Nucleus accumbens (tissue), 56 donors: ENCODE results near the gene PRPH.
"Not testable (repeated sequence)": the region's sequence is repeated elsewhere in the genome, so short reads cannot be mapped to it uniquely, and the experiment has no call there.

Experiments used
- DNase-seq, 56 donors: peaks; one replicate each; lab custom pipeline; 2025; lab: John Stamatoyannopoulos, UW

The PRPH gene

DNA sequence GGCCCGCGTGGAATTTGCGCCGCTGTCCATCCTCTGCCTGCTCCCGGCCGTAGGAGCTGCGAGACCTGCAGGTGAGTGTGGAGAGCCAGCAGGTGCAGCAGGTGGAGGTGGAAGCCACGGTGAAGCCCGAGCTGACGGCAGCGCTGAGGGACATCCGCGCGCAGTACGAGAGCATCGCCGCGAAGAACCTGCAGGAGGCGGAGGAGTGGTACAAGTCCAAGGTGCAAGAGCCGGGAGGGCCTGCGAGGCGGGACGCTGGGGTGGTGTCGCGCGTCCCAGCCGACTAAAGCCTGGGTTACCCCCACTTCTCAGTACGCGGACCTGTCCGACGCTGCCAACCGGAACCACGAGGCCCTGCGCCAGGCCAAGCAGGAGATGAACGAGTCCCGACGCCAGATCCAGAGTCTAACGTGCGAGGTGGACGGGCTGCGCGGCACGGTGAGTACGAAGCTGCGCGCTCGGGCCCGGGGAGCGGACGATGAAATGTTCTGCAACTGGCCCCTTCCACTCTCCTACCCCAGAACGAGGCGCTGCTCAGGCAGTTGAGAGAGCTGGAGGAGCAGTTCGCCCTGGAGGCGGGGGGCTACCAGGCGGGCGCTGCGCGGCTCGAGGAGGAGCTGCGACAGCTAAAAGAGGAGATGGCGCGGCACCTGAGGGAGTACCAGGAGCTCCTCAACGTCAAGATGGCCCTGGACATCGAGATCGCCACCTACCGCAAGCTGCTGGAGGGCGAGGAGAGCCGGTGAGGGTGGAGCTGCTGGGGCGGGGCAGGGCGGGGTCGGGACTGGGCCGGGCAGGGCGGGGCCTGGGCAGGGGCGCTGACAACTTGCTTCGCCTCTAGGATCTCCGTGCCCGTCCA lies 2.1 kb downstream of the PRPH start:
- DNase-seq, result no peak

DNA sequence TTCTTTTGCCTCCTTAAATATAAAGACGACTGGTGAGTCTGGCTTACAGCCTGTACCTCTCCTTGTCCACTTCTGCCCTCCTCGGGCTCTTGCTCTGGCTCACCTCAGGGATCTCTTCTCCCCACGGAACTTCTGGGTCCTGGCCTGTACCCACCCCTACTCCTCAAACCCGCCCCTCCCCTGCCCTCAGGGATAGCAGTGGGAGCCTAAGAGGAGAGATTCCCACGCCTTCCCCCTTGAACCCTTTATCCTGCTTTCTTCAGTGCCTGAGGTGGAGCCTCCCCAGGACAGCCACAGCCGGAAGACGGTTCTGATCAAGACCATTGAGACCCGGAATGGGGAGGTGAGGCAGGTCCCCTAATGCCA lies 2.7 kb downstream of the PRPH start:
- DNase-seq, result no peak

DNA sequence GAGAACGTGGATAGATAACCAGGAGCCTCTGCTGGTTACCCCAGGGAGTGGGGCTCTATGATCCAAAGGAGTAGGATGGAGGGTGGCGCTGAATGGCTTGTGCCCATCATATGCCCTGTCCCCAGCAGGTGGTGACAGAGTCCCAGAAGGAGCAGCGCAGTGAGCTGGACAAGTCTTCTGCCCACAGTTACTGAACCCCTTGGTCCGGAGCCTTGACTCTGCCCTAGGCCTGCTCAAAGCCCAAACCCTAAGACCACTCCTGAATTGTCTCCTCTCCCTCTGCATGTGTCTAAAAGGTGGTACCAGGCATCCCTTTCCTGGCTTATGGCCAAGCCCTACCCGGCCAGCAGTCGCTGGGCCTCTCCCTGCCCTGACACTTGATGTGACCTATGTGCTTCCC lies 3.2 kb downstream of the PRPH start:
- DNase-seq, result no peak

DNA sequence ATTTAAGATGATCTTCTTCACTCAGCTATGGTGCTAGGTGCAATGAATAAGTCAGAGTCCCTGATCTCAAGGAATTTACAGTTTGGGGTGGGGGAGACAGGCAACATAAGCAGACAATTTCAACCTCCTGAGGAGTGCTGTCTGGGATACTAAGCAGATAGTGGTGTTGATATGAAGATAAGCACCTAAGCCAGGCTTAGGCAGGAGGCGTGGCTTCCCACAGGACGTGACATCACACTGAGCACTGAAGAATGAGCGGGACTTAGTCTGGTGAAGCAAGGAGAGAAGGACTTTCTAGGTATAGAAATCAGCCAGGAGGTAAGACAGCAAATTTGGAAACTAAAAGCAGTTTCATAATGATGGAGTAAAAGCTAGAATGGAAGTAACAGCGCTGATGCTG lies 6.8 kb downstream of the PRPH start:
- DNase-seq, result no peak

DNA sequence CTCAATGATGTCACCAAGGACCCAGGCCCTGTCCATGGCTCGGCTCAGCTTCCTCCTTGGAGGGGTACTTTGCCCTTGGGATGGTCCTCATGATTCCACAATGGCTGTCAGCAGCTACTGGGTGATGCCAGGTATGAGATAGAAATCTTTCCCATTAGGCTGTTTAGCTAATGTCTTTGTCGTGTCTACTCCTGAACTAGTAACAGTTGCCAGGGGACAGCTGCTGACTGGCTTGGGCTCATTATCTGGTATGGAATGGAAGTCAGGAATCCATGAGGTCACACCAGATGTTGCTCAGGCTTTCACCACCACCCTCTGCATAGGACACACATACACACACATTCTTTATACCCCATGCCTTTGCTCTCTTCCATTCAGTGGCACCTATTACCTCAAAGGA lies 9.2 kb downstream of the PRPH start:
- no peak for DNase-seq

DNA sequence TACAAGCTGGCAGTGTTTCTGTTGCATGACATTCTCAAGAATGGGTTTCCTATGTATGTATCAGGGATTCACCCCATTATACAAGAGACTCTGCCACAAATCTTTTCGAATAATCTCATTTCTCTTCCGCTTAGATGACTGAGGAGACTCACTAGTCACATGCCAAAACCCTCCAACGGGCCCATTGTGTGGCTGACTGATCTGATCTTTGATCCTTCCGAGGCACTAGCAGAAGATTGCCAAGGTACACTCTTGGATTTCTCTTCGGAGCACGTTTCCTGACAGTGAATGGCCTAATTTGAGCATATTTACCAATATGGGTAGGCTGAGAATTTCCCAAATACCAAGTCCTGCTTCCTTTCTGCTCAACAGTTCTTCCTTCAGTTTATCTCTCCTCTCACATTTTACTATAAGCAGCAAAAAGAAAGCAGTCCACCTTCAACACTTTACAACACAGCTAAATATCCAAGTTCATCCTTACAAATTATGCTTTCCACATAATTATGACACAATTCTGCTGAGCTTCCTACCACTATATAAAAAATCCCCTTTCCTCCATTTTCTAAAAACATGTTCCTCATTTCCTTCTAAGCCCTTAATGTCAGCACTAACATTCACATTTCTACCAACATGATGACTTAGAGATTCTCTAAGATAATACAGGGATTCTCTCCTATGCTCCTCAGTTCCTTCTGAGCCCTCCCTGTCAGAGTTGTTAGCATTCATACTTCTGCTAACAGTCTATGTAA lies 11.0 kb downstream of the PRPH start:
- DNase-seq, result no peak

DNA sequence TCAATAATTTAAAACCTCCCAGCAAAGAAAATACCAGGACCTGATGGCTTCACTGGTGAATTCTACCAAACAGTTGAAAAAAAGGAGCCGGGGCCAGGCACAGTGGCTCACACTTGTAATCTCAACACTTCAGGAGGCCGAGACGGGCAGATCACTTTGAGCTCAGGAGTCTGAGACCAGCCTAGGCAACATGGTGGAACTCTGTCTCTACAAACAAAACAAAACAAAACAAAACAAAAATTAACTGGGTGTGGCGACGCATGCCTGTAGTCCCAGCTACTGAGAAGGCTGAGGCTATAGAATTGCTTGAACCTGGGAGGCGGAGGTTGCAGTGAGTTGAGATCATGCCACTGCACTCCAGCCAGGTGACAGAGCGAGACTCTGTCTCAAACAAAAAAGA lies 14.4 kb downstream of the PRPH start:
- DNase-seq, result no peak

DNA sequence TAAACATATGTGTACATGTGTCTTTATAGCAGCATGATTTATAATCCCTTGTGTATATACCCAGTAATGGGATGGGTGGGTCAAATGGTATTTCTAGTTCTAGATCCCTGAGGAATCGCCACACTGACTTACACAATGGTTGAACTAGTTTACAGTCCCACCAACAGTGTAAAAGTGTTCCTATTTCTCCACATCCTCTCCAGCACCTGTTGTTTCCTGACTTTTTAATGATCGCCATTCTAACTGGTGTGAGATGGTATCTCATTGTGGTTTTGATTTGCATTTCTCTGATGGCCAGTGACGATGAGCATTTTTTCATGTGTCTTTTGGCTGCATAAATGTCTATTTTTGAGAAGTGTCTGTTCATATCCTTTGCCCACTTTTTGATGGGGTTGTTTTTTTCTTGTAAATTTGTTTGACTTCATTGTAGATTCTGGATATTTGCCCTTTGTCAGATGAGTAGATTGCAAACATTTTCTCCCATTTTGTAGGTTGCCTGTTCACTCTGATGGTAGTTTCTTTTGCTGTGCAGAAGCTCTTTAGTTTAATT lies 15.6 kb downstream of the PRPH start:
- not testable (repeated sequence) for DNase-seq

DNA sequence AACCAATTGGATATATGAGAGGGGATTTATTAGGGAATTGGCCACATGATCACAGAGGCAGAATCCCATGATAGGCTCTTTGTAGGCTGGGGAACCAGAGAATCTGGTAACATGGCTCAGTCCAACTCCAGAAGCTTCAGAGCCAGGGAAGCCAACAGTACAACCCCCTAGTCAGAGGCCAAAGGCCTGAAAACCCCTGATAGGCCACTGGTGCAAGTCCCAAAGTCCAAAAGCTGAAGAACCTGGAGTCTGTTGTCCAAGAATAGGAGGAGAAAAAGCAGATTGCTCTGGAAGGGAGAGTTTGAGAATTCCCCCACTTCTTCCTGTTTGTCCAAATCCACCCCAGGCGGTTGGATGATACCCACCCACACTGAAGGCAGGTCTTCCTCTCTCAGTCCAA lies 19.9 kb downstream of the PRPH start:
- no peak for DNase-seq

DNA sequence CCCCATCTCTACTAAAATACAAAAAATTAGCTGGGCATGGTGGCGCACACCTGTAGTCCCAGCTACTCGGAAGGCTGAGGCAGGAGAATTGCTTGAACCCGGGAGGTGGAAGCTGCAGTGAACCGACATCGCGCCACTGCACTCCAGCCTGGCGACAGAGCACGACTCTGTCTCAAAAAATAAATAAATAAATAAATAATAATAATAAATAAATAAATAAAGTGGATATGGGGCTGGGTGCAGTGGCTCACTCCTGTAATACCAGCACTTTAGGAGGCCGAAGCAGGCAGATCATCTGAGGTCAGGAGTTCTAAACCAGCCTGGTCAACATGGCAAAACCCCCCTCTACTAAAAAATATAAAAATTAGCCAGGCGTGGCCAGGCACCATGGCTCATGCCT lies 22.2 kb downstream of the PRPH start:
- DNase-seq, result not testable (repeated sequence)

DNA sequence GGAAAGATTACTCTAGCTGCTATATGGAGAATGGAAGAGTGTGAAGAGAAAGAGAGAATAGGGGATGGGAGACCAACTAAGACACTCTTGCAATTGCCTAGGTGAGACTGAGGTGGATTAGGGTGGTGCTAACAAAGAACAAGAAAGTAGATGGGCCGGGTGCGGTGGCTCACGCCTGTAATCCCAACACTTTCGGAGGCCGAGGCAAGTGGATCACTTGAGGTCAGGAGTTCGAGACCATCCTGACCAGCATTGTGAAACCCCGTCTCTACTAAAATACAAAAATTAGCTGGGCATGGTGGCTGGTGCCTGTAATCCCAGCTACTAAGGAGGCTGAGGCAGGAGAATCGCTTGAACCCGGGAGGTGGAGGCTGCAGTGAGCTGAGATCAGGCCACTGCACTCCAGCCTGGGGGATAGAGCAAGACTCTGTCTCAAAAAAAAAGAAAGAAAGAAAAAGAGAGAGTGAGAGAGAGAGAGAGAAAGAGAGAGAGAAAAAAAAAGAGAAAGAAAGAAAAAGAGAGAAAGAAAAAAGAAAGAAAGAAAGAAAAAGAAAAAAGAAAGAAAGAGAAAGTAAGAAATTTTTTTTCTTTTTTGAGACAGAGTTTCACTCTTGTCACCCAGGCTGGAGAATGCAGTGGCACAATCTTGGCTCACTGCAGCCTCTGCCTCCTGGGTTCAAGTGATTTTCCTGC lies 25.6 kb downstream of the PRPH start:
- not testable (repeated sequence) for DNase-seq

DNA sequence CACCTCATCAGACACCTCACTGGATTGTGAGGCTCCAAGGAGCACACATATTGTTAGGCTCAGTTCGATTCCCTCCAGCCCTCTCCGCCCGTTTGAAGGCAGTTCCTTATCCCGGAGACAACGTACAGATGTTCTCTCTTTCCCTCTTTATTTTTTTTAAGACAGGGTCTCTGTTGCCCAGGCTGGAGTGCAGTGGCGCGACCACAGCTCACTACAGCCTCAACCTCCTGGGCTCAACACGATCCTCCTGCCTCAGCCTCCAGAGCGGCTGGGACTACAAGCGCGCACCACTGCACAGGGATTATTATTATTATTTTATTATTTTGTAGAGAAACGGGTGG lies 27.4 kb downstream of the PRPH start:
- DNase-seq, result no peak

DNA sequence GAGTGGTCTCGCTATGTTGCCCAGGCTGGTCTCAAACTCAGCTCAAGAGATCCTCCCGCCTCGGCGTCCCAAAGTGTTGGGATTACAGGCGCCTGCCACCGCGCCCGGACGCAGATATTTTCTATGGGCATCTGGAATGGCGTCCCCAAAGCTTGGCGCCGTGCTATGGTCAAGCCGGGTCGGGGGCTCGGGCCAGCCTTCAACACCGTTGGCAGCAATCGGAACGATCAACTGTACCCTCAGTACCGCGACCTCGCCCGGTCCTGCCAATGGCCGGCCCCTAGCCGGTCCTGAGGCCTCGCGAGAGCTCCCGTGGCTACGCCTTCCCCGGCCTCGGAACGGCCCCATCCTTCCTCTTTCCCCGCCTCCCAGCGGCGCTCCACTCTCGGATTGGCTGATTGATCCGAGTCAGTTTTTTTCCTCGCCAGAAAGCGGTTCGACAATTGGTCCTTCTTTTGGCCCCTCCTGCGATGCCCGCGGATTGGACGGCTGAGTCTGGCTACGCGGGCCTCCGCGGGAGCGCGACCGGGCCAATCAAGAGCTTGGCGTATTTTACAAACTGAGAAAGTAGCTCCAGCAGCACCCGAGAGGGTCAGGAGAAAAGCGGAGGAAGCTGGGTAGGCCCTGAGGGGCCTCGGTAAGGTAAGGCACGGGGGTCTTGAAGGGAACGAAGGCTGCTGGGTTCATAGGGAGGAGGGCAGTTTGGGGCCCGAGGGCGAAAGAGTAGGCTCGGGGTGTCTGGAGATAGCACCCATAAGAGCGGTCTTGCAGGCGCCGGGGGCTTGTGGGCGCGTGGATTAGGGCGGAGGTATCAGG lies 28.0 kb downstream of the PRPH start, which contains the start of gene TROAP:
TROAP (plus strand) TSS at position 548 of the 816 bp plus-strand sequence. CDS start 354 bp downstream, outside the sequence.
- DNase-seq, result peak; percentile 67 to 99 (median 96)

DNA sequence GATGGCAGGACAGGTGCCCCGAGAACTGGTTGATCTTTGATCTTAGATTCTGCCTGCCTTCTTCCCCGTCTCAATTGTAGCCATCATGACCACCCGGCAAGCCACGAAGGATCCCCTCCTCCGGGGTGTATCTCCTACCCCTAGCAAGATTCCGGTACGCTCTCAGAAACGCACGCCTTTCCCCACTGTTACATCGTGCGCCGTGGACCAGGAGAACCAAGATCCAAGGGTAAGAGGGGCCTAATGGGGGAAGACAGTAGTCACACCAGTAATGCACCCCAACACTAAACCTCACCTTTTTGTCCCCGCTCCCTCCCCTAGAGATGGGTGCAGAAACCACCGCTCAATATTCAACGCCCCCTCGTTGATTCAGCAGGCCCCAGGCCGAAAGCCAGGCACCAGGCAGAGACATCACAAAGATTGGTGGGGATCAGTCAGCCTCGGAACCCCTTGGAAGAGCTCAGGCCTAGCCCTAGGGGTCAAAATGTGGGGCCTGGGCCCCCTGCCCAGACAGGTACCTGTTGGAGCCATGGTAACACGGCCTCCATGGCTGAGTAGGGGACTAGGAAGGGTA lies 28.7 kb downstream of the PRPH start:
- DNase-seq, result no peak

DNA sequence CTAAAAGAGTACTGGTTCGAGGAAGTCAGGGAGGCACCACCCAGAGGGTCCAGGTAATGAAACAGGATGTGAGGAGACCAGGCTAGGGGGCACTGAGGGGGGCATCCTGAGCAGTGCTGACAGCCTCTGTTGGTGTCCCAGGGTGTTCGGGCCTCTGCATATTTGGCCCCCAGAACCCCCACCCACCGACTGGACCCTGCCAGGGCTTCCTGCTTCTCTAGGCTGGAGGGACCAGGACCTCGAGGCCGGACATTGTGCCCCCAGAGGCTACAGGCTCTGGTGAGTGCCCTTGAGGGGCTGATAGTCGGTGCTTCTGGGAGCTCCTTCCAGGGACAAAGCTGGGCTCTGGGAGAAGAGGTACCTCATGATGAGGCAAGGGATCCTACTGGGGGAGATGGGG lies 30.7 kb downstream of the PRPH start:
- DNase-seq, result no peak

DNA sequence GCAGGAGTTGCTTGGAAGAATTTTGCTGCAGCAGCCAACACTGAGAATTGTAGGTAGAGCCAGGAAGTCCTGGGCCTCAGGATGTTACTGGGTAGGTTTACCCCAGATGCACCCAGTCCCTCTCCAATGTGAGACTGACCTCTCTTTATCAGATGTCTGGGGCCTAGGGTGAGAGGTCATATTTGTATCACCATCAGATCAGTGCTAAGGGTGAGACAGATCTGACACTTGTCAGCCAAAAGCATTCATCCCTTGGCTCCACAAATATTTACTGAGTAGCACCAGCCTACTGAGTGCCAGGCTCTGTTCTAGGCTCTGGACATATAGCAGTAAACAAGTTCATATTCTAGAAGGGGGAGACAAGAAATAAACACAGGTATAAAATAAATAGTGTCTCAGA lies 32.4 kb downstream of the PRPH start:
- DNase-seq, result no peak

DNA sequence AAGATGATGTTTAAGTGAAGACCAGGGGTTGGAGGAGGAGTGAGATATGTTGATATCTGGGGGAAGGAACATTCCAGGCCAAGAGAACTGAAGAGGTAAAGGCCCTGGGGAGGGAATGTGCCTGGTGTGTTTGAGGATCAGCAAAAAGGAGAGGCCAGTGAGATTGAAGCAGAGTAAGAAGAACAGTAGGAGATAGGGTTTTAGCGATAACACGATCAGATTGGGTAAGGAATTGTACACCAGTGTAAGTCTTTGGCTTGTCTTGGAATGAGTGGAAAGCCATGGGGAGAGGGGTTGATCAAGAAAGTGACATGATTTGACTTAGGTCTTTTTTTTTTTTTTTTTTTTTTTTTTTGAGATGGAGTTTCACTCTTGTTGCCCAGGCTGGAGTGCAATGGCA lies 32.9 kb downstream of the PRPH start:
- DNase-seq, result no peak

DNA sequence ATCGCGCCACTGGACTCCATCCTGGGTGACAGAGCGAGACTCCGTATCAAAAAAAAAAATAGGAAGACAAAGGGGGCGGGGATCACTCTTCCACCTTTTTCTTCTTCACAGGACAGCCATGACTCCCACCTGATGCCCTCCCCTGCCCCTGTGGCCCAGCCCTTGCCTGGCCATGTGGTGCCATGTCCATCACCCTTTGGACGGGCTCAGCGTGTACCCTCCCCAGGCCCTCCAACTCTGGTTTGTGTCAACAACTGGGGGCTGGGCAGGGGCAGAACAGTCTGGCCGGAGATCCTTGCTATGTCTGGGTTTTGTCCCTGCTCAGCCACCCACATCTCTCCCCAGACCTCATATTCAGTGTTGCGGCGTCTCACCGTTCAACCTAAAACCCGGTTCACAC lies 33.9 kb downstream of the PRPH start:
- DNase-seq, result no peak

DNA sequence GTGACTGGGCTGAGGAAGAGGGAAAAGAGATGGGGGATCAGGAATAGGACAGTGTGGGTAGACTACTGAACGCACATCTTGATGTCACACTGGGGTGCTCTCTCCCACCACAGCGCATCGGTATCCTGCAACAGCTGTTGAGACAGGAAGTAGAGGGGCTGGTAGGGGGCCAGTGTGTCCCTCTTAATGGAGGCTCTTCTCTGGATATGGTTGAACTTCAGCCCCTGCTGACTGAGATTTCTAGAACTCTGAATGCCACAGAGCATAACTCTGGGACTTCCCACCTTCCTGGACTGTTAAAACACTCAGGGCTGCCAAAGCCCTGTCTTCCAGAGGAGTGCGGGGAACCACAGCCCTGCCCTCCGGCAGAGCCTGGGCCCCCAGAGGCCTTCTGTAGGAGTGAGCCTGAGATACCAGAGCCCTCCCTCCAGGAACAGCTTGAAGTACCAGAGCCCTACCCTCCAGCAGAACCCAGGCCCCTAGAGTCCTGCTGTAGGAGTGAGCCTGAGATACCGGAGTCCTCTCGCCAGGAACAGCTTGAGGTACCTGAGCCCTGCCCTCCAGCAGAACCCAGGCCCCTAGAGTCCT lies 35.2 kb downstream of the PRPH start:
- no peak for DNase-seq
